PFSK-1 (cell line): ENCODE measurements around the gene ANGPT4.

Source experiments
- POLR2AphosphoS5 ChIP-seq: IDR thresholded peaks from 2 replicates; pipeline ENCODE4 v1.6.1; 2012; ENCODE audit warnings: low read depth, mild to moderate bottlenecking, control low read depth, low read length, moderate library complexity
- REST ChIP-seq, 2 experiments: IDR thresholded peaks; 2 replicates each; pipeline versions ENCODE4 v1.6.1 to v1.8.0; 2011 to 2012; ENCODE audit warnings: low read depth in 2 of 2, low read length in 2 of 2, control low read depth in 1 of 2, inconsistent platforms in 1 of 2, mild to moderate bottlenecking in 1 of 2, moderate library complexity in 1 of 2; ENCODE audit not compliant: insufficient read depth in 1 of 2
- SIN3A ChIP-seq: IDR thresholded peaks from 2 replicates; pipeline ENCODE4 v1.6.1; 2012; ENCODE audit warnings: mild to moderate bottlenecking, low read length, moderate library complexity, borderline replicate concordance; ENCODE audit not compliant: insufficient read depth

DNA sequence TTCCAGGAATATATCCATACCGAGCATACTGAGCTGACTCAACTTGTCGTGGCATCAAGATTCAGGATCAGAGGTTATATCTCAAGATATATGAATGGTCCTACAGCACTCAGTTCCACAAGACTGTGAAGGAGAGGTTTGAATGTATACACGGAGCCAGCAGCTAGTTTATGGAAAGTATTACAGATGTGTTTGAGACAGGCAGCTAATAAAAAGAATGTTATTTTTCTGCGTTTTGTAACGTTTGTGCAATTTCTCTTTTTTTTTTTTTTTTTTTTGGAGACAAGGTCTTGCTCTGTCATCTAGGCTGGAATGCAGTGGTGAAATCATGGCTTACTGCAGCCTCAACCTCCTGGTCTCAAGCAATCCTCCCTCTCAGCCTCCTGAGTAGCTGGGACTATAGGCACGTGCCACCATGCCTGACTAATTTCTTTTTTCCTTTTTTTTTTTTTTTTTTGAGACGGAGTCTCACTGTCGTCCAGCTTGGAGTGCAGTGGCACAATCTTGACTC, 86.1 kb downstream of the ANGPT4 start:
- no peak for TF ChIP-seq POLR2AphosphoS5
- no peak for TF ChIP-seq SIN3A
- TF ChIP-seq REST (IDR thresholded peaks at IDR 0.05; ENCODE audit: insufficient read depth in 1 of 2, low read depth in 2 of 2, low read length in 2 of 2), result no peak
